AML-193 (cell line): ENCODE results near the gene SAC3D1.

Experiments
- DNase-seq, 2 experiments: peaks; one replicate each; lab custom pipeline; 2025; lab: John Stamatoyannopoulos, UW

The SAC3D1 gene

GRCh38 chr11:65026810-65027209 lies 14.2 kb upstream of the SAC3D1 start:
- DNase-seq: no peak

GRCh38 chr11:65027213-65028067 lies 13.6 kb upstream of the SAC3D1 start, which contains the start of gene SNX15:
TSS of gene SNX15 (plus strand) at chr11:65027439. CDS start at chr11:65027538, 99 bp downstream.
- peak; percentile 90 to 96 for DNase-seq

- DNase-seq: no peak
Observed at GRCh38 chr11:65032216-65032615, 8.8 kb upstream of the SAC3D1 start.

- DNase-seq: no peak
Observed at GRCh38 chr11:65034423-65034822, 6.6 kb upstream of the SAC3D1 start.

- DNase-seq: no peak
Observed at GRCh38 chr11:65035579-65035978, 5.4 kb upstream of the SAC3D1 start.

- no peak for DNase-seq
Observed at GRCh38 chr11:65036931-65037330, 4.1 kb upstream of the SAC3D1 start.

GRCh38 chr11:65040520-65040846 lies 527 bp upstream of the SAC3D1 start:
- DNase-seq: no peak

GRCh38 chr11:65042891-65043290 lies 1.9 kb downstream of the SAC3D1 start:
- DNase-seq: no peak

- peak; percentile 34 to 47 for DNase-seq
Observed at GRCh38 chr11:65043881-65044501, 3.0 kb downstream of the SAC3D1 start.

- DNase-seq: no peak
Observed at GRCh38 chr11:65045061-65045460, 4.1 kb downstream of the SAC3D1 start.

GRCh38 chr11:65045728-65046127 lies 4.7 kb downstream of the SAC3D1 start:
- DNase-seq: no peak

GRCh38 chr11:65047581-65048422 lies 6.8 kb downstream of the SAC3D1 start:
- no peak for DNase-seq

- DNase-seq: no peak
Observed at GRCh38 chr11:65051398-65051858, 10.4 kb downstream of the SAC3D1 start.

- no peak for DNase-seq
Observed at GRCh38 chr11:65053827-65054508, 13.0 kb downstream of the SAC3D1 start.

GRCh38 chr11:65055538-65055937 lies 14.5 kb downstream of the SAC3D1 start:
- DNase-seq: no peak

- DNase-seq: no peak
Observed at GRCh38 chr11:65056999-65057398, 16.0 kb downstream of the SAC3D1 start.

GRCh38 chr11:65057526-65057925 lies 16.5 kb downstream of the SAC3D1 start:
- DNase-seq: no peak

GRCh38 chr11:65058012-65058411 lies 17.0 kb downstream of the SAC3D1 start:
- DNase-seq: no peak

- no peak for DNase-seq
Observed at GRCh38 chr11:65058419-65059054, 17.5 kb downstream of the SAC3D1 start, which contains the start of gene NAALADL1. TSS of gene NAALADL1 (minus strand) at chr11:65058553. CDS start at chr11:65058521, 32 bp downstream.

- no peak for DNase-seq
Observed at GRCh38 chr11:65059523-65059922, 18.5 kb downstream of the SAC3D1 start.
